T-helper 2 cell treated with Interferon-gamma antibody and Interleukin-4, amounts not matched to agents 5 μg/mL and 100 μg/mL, for 36 hours (primary cell): ENCODE data around the gene MRPL36.

Experiments
- DNase-seq: peaks from one replicate; pipeline ENCODE4 v3.0.0; 2021; ENCODE audit warnings: low spot score
- H3K27ac Mint-ChIP-seq: one replicate; pipeline ENCODE4 v1.8.0; 2021; ENCODE audit warnings: mild to moderate bottlenecking, mixed read lengths
- H3K27me3 Mint-ChIP-seq: one replicate; pipeline ENCODE4 v1.8.0; 2021; ENCODE audit warnings: low read depth, mixed read lengths
- H3K36me3 Mint-ChIP-seq: one replicate; pipeline ENCODE4 v1.8.0; 2021; ENCODE audit warnings: low read depth, mixed read lengths
- H3K4me1 Mint-ChIP-seq: one replicate; pipeline ENCODE4 v1.8.0; 2021; ENCODE audit warnings: low read depth, mixed read lengths
- H3K4me3 Mint-ChIP-seq: one replicate; pipeline ENCODE4 v1.8.0; 2022; ENCODE audit warnings: mild to moderate bottlenecking, moderate library complexity, mixed read lengths
- H3K9me3 Mint-ChIP-seq: one replicate; pipeline ENCODE4 v1.8.0; 2021; ENCODE audit warnings: mixed read lengths

The MRPL36 gene

GRCh38 chr5:1749346-1750124, 50.1 kb downstream of the MRPL36 start:
- H3K4me1 Mint-ChIP-seq, result no peaks in the 10 kb centered on the region
- no peak for DNase-seq
- no peaks in the 10 kb centered on the region for H3K27me3 Mint-ChIP-seq
- no peak overlapping the region for H3K27ac Mint-ChIP-seq
- H3K4me3 Mint-ChIP-seq, result no peak overlapping the region
- H3K36me3 Mint-ChIP-seq, result no peaks in the 10 kb centered on the region
- H3K9me3 Mint-ChIP-seq, result no peaks in the 10 kb centered on the region

- Mint-ChIP-seq H3K27ac (no peak overlapping the region), H3K9me3 (no peaks in the 10 kb centered on the region), H3K27me3 (no peaks in the 10 kb centered on the region), H3K36me3 (no peaks in the 10 kb centered on the region), H3K4me3 (no peak overlapping the region), H3K4me1 (no peaks in the 10 kb centered on the region)
- DNase-seq, result no peak
Observed at GRCh38 chr5:1748845-1749244, 50.8 kb downstream of the MRPL36 start.
